ENCODE data around the gene FZD7. TPM values are rescaled to one million over a fixed set of nuclear protein-coding genes. Genes with fewer than 3 reads are reported as not detected.
A peak's percentile ranks its signal among the peaks of the same experiment; 100 is the strongest.

The FZD7 gene
- total RNA-seq, 1 experiment from 2014 or later: 41.4 TPM

DNA sequence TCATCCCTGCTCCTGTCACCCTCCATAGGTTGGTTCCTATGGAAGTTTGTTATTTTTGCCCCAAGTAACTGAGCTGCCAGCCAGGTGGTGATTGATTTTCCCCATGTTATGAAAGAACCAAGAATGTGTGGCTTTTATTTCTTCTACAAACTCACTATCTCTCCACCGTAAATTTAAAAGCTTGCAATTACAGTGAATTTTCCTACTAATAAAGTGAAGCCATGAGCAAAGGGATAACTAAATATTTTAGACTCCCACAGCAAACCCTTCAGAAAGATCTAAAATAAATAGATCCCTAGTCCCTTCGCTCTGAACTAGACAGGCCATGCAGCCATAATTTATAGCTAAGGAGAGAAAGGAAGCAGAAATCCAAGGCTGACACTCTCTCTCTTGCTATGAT lies 33.2 kb downstream of the FZD7 start:
- Histone ChIP-seq H3K4me3 (ENCODE audit: low read depth, low read length) (no peak overlapping the region), H3K4me1 (no peaks in the 10 kb centered on the region), H3K9me3 (no peaks in the 10 kb centered on the region), H3K27me3 (replicated peaks; ENCODE audit: control insufficient read depth, insufficient read depth, low read length) (no peaks in the 10 kb centered on the region), H3K36me3 (ENCODE audit: control insufficient read depth, insufficient read depth, low read length) (no peaks in the 10 kb centered on the region)
- H3K4me3 Mint-ChIP-seq (ENCODE audit: unreplicated experiment): no peak overlapping the region
- ChIA-PET CTCF (no interaction called here), POLR2A (no interaction called here)
- no peaks in the 10 kb centered on the region for H3K9me3 Mint-ChIP-seq (ENCODE audit: unreplicated experiment)
- TF ChIP-seq, protein P1, sequence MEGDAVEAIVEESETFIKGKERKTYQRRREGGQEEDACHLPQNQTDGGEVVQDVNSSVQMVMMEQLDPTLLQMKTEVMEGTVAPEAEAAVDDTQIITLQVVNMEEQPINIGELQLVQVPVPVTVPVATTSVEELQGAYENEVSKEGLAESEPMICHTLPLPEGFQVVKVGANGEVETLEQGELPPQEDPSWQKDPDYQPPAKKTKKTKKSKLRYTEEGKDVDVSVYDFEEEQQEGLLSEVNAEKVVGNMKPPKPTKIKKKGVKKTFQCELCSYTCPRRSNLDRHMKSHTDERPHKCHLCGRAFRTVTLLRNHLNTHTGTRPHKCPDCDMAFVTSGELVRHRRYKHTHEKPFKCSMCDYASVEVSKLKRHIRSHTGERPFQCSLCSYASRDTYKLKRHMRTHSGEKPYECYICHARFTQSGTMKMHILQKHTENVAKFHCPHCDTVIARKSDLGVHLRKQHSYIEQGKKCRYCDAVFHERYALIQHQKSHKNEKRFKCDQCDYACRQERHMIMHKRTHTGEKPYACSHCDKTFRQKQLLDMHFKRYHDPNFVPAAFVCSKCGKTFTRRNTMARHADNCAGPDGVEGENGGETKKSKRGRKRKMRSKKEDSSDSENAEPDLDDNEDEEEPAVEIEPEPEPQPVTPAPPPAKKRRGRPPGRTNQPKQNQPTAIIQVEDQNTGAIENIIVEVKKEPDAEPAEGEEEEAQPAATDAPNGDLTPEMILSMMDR (IDR thresholded peaks at IDR 0.05; ENCODE audit: insufficient read depth in 1 of 2, low read depth in 1 of 2, low read length in 1 of 2, severe bottlenecking in 1 of 2, unreplicated experiment in 1 of 2): no peak
- no TSS peak for BruUV-seq (replicated peaks)
- no peak overlapping the region for H3K27ac Mint-ChIP-seq (ENCODE audit: unreplicated experiment)
- H3K4me1 Mint-ChIP-seq (ENCODE audit: low read depth, unreplicated experiment): no peaks in the 10 kb centered on the region
- no peak for DNase-seq
- H3K27me3 Mint-ChIP-seq (ENCODE audit: insufficient read depth, unreplicated experiment): no peaks in the 10 kb centered on the region
- intact Hi-C loops (cut with micrococcal nuclease; ENCODE audit: unreplicated experiment): no loop called here
- H3K36me3 Mint-ChIP-seq (ENCODE audit: insufficient read depth, unreplicated experiment): no peaks in the 10 kb centered on the region

DNA sequence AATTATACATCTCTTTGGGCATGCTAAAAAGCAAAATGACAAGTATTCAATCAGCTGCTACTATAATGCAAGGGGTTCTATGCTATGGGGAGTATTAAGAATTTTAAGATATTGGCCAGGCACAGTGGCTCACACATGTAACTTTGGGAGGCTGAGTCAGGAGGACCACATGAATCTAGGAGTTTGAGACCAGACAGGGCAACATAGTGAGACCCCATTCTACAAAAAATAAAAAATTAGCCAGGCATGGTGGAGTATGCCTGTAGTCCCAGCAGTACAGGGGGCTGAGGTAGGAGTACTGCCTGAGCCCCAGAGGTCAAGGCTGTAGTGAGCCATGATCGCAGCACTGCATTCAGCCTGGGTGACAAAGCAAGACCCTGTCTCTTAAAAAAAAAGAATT lies 33.9 kb downstream of the FZD7 start:
- TF ChIP-seq, protein P1 (IDR thresholded peaks at IDR 0.05; ENCODE audit: insufficient read depth in 1 of 2, low read depth in 1 of 2, low read length in 1 of 2, severe bottlenecking in 1 of 2, unreplicated experiment in 1 of 2): no peak
- no peaks in the 10 kb centered on the region for H3K9me3 ChIP-seq
- no peaks in the 10 kb centered on the region for H3K4me1 Mint-ChIP-seq (ENCODE audit: low read depth, unreplicated experiment)
- H3K9me3 Mint-ChIP-seq (ENCODE audit: unreplicated experiment): no peaks in the 10 kb centered on the region
- CTCF ChIA-PET: no interaction called here
- no peaks in the 10 kb centered on the region for H3K36me3 Mint-ChIP-seq (ENCODE audit: insufficient read depth, unreplicated experiment)
- no peak for DNase-seq
- no peaks in the 10 kb centered on the region for H3K27me3 ChIP-seq (replicated peaks; ENCODE audit: control insufficient read depth, insufficient read depth, low read length)
- H3K4me3 ChIP-seq (ENCODE audit: low read depth, low read length): no peak overlapping the region
- POLR2A ChIA-PET: no interaction called here
- H3K27me3 Mint-ChIP-seq (ENCODE audit: insufficient read depth, unreplicated experiment): no peaks in the 10 kb centered on the region
- intact Hi-C loops (cut with micrococcal nuclease; ENCODE audit: unreplicated experiment): no loop called here
- no peaks in the 10 kb centered on the region for H3K4me1 ChIP-seq
- no peak overlapping the region for H3K27ac Mint-ChIP-seq (ENCODE audit: unreplicated experiment)
- no TSS peak for BruUV-seq (replicated peaks)
- no peaks in the 10 kb centered on the region for H3K36me3 ChIP-seq (ENCODE audit: control insufficient read depth, insufficient read depth, low read length)
- H3K4me3 Mint-ChIP-seq (ENCODE audit: unreplicated experiment): no peak overlapping the region

DNA sequence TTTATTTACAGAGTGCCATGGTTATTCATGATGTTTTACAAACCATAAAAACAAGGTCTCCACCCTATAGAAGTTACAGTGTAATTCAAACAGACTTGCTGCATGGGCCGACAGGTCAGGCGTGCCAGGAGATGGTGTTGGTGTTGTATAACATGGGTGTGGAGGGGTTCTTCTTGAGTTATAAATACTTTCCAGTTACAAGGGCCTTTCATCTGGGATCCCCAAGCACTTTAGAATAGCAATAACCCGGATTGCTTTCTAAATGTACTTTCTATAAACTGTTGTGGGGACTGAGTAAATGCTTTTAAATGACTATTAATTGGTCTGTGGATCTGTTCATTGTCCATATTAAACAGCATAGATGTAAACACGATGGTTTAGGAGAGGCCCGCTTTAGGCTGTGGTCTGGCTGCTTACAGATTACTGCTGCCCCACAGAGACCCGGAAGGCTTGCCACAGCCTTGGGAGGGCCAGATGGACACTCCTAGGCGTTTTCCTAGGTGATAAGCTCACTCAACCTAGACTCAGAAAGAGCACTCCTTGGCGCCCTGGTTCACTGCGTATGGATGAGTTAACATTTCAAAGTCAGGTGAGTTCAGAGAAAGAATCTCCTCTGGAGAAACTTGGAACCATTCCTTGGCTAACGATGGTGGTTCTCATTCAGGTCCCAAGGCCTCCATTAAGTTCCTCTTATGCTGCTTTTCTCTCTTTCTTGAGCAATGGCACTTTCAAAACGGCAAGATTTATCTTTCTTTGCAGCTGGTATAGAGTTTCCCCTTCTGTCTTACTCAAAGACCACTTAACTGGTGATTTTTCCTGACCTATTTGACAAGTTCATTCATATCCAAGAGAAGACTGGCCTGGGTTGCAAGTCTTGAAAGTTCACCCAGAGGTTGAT lies 35.8 kb downstream of the FZD7 start:
- peak; percentile 40 to 68 for DNase-seq
- no peaks in the 10 kb centered on the region for H3K36me3 Mint-ChIP-seq (ENCODE audit: insufficient read depth, unreplicated experiment)
- Histone ChIP-seq H3K27me3 (replicated peaks; ENCODE audit: control insufficient read depth, insufficient read depth, low read length) (no peaks in the 10 kb centered on the region), H3K36me3 (ENCODE audit: control insufficient read depth, insufficient read depth, low read length) (no peaks in the 10 kb centered on the region), H3K4me1 (no peaks in the 10 kb centered on the region), H3K4me3 (ENCODE audit: low read depth, low read length) (no peak overlapping the region), H3K9me3 (no peaks in the 10 kb centered on the region)
- ChIA-PET POLR2A (no interaction called here), CTCF (no interaction called here)
- TF ChIP-seq, protein P1 (IDR thresholded peaks at IDR 0.05; ENCODE audit: insufficient read depth in 1 of 2, low read depth in 1 of 2, low read length in 1 of 2, severe bottlenecking in 1 of 2, unreplicated experiment in 1 of 2): no peak
- intact Hi-C loops (cut with micrococcal nuclease; ENCODE audit: unreplicated experiment): no loop called here
- no peaks in the 10 kb centered on the region for H3K27me3 Mint-ChIP-seq (ENCODE audit: insufficient read depth, unreplicated experiment)
- no peaks in the 10 kb centered on the region for H3K4me1 Mint-ChIP-seq (ENCODE audit: low read depth, unreplicated experiment)
- H3K9me3 Mint-ChIP-seq (ENCODE audit: unreplicated experiment): no peaks in the 10 kb centered on the region
- H3K4me3 Mint-ChIP-seq (ENCODE audit: unreplicated experiment): no peak overlapping the region
- no TSS peak for BruUV-seq (replicated peaks)
- peak overlapping the region; percentile 29 for H3K27ac Mint-ChIP-seq (ENCODE audit: unreplicated experiment)

Data from Caco-2 (cell line).